ENCODE measurements around the gene CH25H. TPM values are rescaled to one million over a fixed set of nuclear protein-coding genes. Genes with fewer than 3 reads are reported as not detected.
"Not testable (repeated sequence)": the region's sequence is repeated elsewhere in the genome, so short reads cannot be mapped to it uniquely, and the experiment has no call there.

The CH25H gene
- total RNA-seq, 1 experiment from 2014 or later, result not detected

DNA sequence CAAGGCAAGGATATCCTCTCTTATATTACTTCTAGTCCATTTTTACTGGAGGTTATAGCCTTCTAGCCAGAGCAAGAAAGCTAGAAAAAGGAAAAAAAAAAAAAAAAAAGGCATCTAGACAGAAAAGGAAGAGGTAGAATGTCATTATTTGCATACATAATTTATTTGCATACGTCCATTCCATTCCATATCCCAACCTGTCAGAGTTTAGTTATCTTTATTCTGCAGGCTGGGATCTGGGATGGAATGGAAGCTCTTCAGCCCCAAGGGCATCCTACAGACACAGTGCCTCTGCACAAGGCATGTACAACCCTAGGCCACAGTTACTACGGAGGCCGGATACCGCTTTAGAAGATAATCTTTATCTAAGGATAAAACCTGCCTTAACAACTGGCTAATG, 9.6 kb downstream of the CH25H start:
- intact Hi-C loops (cut with micrococcal nuclease), result no loop called here
- Mint-ChIP-seq H3K36me3 (ENCODE audit: insufficient read depth, unreplicated experiment) (no peaks in the 10 kb centered on the region), H3K27ac (ENCODE audit: low read depth, unreplicated experiment) (no peak overlapping the region), H3K4me3 (ENCODE audit: unreplicated experiment) (no peak overlapping the region), H3K4me1 (ENCODE audit: insufficient read depth, unreplicated experiment) (no peaks in the 10 kb centered on the region), H3K27me3 (ENCODE audit: insufficient read depth, unreplicated experiment) (no peaks in the 10 kb centered on the region), H3K9me3 (ENCODE audit: unreplicated experiment) (no peaks in the 10 kb centered on the region)
- ChIA-PET CTCF (interaction anchor here (0.6 to 1.9 kb wide), 8 partner anchors 8 to 168 kb away, joined by 3 to 7 read pairs (median 3); partner anchors contain the start of gene CH25H), POLR2A (no interaction called here)
- TF ChIP-seq, protein P1, sequence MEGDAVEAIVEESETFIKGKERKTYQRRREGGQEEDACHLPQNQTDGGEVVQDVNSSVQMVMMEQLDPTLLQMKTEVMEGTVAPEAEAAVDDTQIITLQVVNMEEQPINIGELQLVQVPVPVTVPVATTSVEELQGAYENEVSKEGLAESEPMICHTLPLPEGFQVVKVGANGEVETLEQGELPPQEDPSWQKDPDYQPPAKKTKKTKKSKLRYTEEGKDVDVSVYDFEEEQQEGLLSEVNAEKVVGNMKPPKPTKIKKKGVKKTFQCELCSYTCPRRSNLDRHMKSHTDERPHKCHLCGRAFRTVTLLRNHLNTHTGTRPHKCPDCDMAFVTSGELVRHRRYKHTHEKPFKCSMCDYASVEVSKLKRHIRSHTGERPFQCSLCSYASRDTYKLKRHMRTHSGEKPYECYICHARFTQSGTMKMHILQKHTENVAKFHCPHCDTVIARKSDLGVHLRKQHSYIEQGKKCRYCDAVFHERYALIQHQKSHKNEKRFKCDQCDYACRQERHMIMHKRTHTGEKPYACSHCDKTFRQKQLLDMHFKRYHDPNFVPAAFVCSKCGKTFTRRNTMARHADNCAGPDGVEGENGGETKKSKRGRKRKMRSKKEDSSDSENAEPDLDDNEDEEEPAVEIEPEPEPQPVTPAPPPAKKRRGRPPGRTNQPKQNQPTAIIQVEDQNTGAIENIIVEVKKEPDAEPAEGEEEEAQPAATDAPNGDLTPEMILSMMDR (IDR thresholded peaks at IDR 0.05; ENCODE audit: unreplicated experiment), result no peak
- BruUV-seq (replicated peaks), result no TSS peak
- no peak for DNase-seq (ENCODE audit: unreplicated experiment)

DNA sequence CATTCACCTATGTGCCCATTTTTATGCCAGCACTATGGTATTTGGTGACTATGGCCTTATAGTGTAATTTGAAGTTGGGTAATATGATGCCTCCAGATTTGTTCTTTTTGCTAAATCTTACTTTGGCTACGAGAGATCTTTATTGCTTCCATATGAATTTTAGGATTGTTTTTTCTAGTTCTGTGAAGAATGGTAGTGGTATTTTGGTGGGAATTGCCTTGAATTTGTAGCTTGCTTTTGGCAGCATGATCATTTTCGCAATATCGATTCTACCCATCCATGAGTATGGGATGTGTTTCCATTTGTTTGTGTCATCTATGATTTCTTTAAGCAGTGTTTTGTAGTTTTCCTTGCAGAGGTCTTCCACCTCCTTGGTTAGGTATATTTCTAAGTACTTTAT, 15.8 kb downstream of the CH25H start:
- DNase-seq (ENCODE audit: unreplicated experiment); intact Hi-C loops (cut with micrococcal nuclease); H3K9me3 Mint-ChIP-seq (ENCODE audit: unreplicated experiment); POLR2A ChIA-PET; H3K36me3 Mint-ChIP-seq (ENCODE audit: insufficient read depth, unreplicated experiment); H3K4me3 Mint-ChIP-seq (ENCODE audit: unreplicated experiment); BruUV-seq (replicated peaks); H3K27ac Mint-ChIP-seq (ENCODE audit: low read depth, unreplicated experiment); H3K27me3 Mint-ChIP-seq (ENCODE audit: insufficient read depth, unreplicated experiment); H3K4me1 Mint-ChIP-seq (ENCODE audit: insufficient read depth, unreplicated experiment): not testable (repeated sequence)
- CTCF ChIA-PET, result interaction anchor here (0.6 to 1.0 kb wide), 3 partner anchors 10 to 17 kb away, joined by 3 to 4 read pairs (median 4); no protein-coding TSS in a partner anchor

DNA sequence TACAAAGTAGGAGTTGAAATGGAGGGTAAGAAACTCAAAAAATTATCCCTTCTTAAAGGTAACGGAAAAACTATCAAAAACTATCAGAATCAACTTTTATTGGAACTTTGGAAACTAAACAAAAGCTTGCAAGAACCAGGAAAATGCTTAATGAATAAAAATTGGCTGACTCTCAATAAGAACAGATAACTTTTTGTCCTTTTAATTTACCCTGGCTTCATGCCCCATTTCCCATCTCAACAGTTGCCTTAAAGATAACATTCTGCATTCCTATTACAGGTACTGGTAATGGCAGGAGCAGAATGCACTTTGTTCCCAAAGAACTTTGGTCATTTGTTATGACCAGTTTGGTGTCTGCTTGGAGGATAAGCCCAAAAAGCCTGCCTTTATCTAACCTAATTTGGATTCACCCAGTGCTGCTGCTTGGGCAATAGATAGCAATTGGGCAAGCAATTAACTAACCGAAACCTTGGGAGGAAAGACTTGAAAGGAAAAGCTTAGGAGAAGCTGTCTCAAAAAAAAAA, 17.8 kb downstream of the CH25H start:
- Mint-ChIP-seq H3K36me3 (ENCODE audit: insufficient read depth, unreplicated experiment) (no peaks in the 10 kb centered on the region), H3K27me3 (ENCODE audit: insufficient read depth, unreplicated experiment) (no peaks in the 10 kb centered on the region), H3K4me3 (ENCODE audit: unreplicated experiment) (no peak overlapping the region), H3K4me1 (ENCODE audit: insufficient read depth, unreplicated experiment) (no peaks in the 10 kb centered on the region), H3K27ac (ENCODE audit: low read depth, unreplicated experiment) (no peak overlapping the region), H3K9me3 (ENCODE audit: unreplicated experiment) (no peaks in the 10 kb centered on the region)
- CTCF ChIA-PET, result interaction anchor here (0.7 to 0.9 kb wide), 2 partner anchors 9 to 79 kb away, joined by 3 read pairs; no protein-coding TSS in a partner anchor
- TF ChIP-seq, protein P1 (IDR thresholded peaks at IDR 0.05; ENCODE audit: unreplicated experiment), result no peak
- POLR2A ChIA-PET, result interaction anchor here (0.7 kb wide), 2 partner anchors 14 to 160 kb away, joined by 3 read pairs; no protein-coding TSS in a partner anchor
- no peak for DNase-seq (ENCODE audit: unreplicated experiment)
- BruUV-seq (replicated peaks), result no TSS peak
- intact Hi-C loops (cut with micrococcal nuclease), result no loop called here

DNA sequence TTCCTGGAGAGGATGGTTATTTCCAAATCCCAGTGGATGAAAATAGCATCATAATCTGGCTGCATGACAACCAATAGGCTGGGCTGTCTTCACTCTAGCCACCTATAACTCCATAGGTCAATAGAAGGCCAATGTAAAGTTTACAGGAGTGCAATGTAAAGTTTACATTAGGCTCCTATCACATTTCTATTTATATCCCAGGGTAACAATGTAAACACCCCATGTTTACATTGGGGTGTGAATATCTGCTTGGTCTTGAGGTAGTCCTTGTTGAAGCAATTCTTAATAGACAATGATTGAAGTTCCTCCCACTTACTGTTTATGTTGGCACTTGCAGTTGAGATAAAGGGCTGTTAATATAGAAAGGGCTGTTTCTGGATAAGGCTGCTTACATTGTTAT, 21.5 kb downstream of the CH25H start:
- H3K36me3 Mint-ChIP-seq (ENCODE audit: insufficient read depth, unreplicated experiment), result no peaks in the 10 kb centered on the region
- BruUV-seq (replicated peaks), result no TSS peak
- POLR2A ChIA-PET, result interaction anchor here (0.7 to 1.2 kb wide), 2 partner anchors 11 to 16 kb away, joined by 3 read pairs; no protein-coding TSS in a partner anchor
- H3K4me1 Mint-ChIP-seq (ENCODE audit: insufficient read depth, unreplicated experiment), result no peaks in the 10 kb centered on the region
- TF ChIP-seq, protein P1 (IDR thresholded peaks at IDR 0.05; ENCODE audit: unreplicated experiment), result no peak
- CTCF ChIA-PET, result no interaction called here
- H3K4me3 Mint-ChIP-seq (ENCODE audit: unreplicated experiment), result no peak overlapping the region
- DNase-seq (ENCODE audit: unreplicated experiment), result no peak
- no peaks in the 10 kb centered on the region for H3K27me3 Mint-ChIP-seq (ENCODE audit: insufficient read depth, unreplicated experiment)
- H3K27ac Mint-ChIP-seq (ENCODE audit: low read depth, unreplicated experiment), result no peak overlapping the region
- H3K9me3 Mint-ChIP-seq (ENCODE audit: unreplicated experiment), result no peaks in the 10 kb centered on the region
- intact Hi-C loops (cut with micrococcal nuclease), result no loop called here
